KBM-7 (cell line): ENCODE results near the gene CABLES1.
A peak's percentile ranks its signal among the peaks of the same experiment; 100 is the strongest.
"Not testable (repeated sequence)": the region's sequence is repeated elsewhere in the genome, so short reads cannot be mapped to it uniquely, and the experiment has no call there.

Experiments used
- DNase-seq: peaks from one replicate; pipeline ENCODE4 v3.0.0-alpha.2; 2015
- in situ Hi-C: fragments of 300-500 bp; cut with MboI; formaldehyde crosslinking; loops from 2 replicates; pipeline ENCODE4 v1.14.3; 2020; ENCODE audit warnings: low sequenced_read_pairs, low pct_unique_long_range_greater_than_20kb, mixed read lengths

The CABLES1 gene

DNA sequence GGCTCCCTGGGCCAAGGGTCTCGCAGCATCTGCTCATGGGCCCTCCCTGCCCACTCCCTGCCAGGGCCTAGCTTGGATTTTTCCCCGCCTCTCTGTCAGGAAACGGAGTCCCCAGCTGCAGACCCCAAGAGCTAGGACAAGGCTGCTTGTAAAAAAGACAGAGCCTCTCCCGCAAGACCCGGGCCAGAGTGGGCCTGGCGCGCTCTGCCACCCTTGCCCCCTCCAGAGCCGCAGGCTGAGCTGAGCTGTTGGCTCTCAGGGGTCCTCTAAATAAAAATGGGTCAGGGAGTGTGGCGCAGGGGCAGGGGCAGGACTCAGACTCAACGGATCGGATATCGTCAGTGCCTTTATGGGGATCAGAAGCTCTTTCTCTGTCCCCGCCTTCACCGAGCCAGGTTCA lies 112.6 kb downstream of the CABLES1 start:
- no peak for DNase-seq
- in situ Hi-C loops: no loop called here

DNA sequence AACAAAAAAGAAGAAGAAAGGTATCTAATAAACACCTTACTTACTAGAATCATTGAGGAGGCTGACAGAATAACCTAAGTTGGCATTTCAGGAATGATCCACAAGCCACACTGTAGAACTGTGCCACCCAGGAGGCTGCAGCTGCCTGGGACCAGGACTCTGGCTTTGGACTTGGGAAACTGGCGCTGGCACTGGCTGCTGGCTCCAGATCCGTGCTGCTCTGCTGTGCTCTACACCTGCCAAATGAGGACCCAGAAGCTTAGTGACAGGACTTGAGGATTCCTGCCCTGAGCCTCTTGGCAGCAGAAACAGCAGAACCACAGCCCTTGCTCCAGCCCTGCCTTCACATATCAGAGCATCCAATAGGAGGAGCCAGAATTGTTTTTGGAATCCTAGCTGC lies 113.5 kb downstream of the CABLES1 start:
- DNase-seq: no peak

DNA sequence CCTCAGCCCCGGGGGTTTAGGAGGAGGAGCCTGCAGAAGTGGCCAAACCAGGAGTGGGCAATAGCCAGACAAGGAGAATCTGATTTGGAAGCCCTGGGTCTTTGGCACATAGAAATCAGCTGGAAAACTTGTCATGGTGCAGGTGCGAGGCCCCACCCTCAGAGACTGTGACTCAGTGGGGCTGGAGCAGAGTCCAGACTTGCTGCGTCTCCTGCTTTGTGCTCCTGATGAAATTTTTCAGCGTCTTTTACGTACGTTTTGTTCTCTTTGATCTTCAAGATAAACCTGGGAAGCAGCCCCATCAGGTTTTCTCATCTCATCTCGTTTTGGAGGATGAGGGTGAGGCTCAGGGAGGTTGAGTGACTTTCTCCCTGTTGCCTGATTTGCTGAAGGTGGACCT lies 114.1 kb downstream of the CABLES1 start:
- in situ Hi-C loops: no loop called here
- DNase-seq: no peak

More for the DNA sequence above, 113.5 kb downstream of the CABLES1 start:
- in situ Hi-C loops: no loop called here

DNA sequence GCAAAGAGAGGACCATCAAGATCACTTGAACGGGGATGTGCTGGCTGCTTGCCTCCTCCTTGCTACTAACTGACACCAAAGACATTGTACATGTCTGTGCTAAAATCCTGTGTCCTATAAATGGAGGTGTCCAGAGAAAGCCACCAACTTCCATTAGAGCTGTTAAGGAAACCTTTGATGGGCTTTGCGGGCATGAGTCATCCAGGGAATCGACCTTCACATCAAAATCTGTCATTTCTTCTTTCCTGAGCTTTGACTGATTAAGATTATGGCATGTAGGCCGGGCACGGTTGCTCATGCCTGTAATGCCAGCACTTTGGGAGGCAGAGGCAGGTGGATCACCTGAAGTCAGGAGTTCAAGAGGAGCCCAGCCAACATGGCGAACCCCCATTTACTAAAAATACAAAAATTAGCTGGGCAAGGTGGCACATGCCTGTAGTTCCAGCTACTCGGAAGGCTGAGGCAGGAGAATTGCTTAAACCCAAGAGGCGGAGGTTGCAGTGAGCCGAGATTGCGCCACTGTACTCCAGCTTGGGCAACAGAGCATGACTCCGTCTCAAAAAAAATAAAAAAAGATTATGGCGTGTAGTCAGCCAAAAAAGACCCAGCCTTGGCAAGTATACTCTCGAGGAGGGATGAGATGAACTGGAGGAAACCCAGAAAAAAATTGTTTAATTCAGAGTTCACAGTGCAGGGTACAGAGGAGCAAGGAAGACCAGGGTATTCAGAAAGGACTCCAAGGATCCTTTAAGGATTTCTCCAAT lies 115.8 kb downstream of the CABLES1 start:
- DNase-seq: peak; percentile 88
- in situ Hi-C loops: no loop called here

GRCh38 chr18:23253630-23254029 lies 118.3 kb downstream of the CABLES1 start:
- no peak for DNase-seq
- in situ Hi-C loops: no loop called here

DNA sequence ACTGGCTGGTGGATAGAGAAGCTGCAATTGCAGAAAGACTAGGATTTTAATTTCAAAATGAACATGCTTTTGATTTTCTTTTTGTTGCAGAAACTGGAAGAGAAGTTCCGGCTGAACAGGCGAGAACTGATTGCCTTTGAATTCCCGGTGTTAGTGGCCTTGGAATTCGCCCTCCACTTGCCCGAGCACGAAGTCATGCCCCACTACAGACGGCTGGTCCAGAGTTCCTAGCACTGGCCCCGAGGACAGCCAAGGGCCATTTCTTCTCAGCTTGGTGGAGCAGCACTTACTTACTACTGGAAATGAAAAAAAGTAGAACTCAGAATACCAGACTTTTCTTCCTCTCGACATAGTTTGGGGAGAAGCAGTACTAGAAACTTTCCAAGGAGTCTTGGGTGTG lies 121.9 kb downstream of the CABLES1 start:
- in situ Hi-C loops: no loop called here
- no peak for DNase-seq

GRCh38 chr18:23257686-23258565 lies 122.6 kb downstream of the CABLES1 start:
- no peak for DNase-seq

DNA sequence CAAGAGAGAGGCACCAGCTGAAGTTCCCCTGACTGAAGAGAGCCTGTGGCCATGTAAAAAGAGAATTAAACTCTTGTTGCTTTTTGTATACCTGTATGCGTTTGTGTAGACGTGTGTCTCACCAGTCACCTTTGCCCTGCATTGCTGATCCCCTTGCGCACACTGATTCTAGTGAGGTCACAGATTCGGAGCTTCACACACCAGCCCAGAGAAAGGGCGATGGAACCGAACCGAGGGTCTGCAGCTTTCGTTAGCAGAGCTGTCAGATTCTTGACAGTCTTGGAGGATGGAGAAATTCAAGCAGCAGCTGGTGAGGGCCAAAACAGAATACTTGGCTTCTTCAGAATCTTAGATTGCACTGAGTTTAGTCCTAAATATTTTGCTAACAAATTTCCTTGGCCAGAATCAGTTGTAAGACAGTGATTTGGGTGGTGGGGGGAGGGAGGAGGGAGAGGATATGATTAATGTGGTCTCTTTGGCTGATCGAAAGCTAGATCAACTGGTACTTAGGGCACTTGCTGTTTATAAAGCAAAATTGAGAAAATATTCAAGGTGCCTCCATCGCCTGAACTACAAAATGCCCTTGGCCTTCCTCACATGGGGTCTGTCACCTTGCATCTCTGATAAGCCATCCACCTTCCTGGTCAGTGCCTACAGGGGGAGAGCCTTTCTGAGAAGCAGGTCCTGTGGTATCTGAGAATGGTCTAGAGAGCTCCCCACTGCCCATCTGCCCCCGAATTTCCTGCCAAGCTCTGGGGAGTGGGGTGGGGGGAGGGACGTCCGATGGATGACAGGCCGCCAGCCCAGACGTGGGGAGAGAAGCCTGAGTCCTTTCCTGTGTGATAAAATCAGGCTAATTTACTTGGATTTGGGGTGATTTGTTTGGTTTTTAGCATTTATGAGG lies 123.5 kb downstream of the CABLES1 start:
- no peak for DNase-seq
- in situ Hi-C loops: no loop called here

More at GRCh38 chr18:23257686-23258565, 122.6 kb downstream of the CABLES1 start:
- in situ Hi-C loops: no loop called here

- in situ Hi-C loops: no loop called here
These were observed 124.7 kb downstream of the CABLES1 start for GRCh38 chr18:23259701-23260681.

DNA sequence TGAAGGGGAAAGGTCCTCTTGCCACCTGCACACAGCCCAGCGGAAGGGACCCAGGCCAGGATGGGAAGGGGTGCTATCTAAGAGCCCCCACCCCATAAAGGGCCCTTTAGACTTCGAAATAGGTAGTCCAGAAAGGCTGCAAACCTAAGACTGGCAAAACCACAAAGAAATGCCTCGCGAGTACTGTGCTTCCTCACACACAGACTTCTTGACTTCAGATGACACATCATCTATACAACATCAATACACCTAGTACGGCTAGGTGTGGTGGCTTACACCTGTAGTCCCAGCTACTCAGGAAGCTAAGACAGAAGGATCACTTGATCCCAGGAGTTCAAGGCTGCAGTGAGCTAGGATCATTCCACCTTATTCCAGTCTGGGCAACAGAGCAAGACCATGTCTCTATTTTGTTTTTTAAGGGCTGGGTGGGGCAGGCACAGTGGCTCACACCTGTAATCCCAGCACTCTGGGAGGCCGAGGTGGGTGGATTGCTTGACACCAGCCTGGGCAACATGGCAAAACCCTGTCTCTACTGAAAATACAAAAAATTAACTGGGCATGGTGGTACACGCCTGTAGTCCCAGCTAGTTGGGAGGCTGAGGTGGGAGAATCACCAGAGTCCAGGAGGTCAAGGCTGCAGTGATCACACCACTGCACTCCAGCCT lies 125.8 kb downstream of the CABLES1 start:
- DNase-seq: no peak
- in situ Hi-C loops: no loop called here

More at GRCh38 chr18:23259701-23260681, 124.7 kb downstream of the CABLES1 start:
- DNase-seq: peak; percentile 96

DNA sequence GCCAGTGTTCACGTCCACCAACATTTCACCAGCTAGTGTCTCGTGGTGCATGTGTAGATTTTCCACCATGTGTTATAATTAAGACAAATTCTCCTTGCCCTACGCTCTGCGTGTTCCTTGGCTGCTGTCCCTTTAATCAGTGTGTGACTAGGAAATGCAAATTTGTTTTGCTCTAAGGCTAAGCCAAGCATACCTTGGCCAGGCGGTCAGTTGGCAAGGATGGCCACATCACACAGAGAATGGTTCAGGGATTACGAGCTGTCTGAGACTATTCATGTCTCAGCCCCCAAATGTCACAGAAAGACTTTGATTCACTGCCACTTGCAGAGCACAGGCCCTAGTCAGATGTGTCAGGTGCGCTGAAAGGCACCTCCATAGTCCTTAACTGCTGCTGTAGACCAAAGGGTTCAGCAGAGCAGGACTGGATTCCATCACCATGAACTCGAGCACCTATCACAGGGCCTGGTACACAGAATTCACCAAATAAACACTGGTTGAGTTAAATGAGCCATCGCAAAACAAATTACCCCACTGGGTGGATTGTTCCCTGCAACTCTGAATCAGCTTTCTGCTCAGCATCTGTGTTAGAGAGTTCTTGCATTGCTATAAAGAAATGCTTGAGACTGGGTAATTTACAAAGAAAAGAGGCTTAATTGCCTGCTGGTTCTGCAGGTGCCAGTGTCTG lies 128.4 kb downstream of the CABLES1 start:
- in situ Hi-C loops: no loop called here

DNA sequence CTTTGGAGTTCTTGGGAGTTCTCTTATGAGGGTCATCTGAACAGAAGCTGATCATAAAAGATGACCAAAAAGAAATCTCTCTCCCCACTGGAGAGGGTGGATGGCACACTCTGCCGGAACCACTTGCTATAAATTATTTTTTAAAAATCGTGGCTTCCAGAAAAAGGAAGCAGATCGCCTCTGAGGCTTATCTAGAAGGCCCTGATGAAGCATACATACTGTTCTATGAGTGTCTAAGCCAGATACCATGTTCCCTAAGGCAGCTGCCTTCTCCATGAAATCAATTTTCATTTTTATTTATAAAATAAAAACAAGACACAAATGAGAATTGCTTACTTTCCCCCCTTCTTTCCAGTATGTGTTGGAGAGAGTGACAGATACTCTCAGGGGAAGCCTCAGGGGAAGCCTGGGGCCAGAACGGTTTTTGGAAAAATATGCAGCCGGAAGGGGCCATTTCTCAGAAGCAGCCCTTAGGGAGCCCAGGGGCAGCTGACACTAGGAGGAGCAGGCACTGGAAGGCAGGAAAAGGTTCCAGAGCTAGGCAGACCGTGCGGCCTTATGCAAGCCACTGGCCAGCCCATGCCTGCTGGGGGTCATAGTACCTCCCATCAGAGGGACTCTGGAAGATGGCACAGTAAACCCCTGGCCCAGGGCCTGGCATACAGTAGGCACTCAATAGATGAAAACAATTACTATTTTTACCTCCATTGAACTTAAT lies 130.6 kb downstream of the CABLES1 start:
- in situ Hi-C loops: no loop called here
- DNase-seq: no peak

More for the DNA sequence above, 128.4 kb downstream of the CABLES1 start:
- no peak for DNase-seq

- DNase-seq: no peak
- in situ Hi-C loops: no loop called here
These were observed 131.6 kb downstream of the CABLES1 start for GRCh38 chr18:23266717-23267446.

- in situ Hi-C loops: no loop called here
- no peak for DNase-seq
These were observed 132.1 kb downstream of the CABLES1 start for GRCh38 chr18:23267447-23267776.

DNA sequence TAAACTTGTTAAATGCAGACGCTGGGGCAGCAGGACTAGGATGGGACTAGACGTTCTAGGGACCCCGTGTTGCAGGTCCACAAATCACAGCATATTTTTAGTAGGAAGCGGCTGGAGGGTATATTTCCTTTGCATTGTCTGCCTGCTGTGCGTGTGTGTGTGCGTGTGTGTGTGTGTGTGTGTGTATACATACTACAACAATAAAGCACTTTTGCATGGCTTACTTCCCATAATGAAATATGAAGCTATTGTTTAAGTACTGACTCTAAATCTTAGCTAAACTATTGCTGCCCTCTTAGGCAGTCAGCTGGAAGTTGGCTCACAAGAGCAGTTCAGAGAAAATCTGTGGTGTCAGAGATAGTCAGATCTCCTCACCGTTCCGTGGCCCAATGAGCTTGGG lies 133.4 kb downstream of the CABLES1 start:
- DNase-seq: no peak
- in situ Hi-C loops: no loop called here

GRCh38 chr18:23269068-23269467 lies 133.8 kb downstream of the CABLES1 start:
- in situ Hi-C loops: not testable (repeated sequence)
- DNase-seq: peak; percentile 46
